ENCODE data around the gene GLOD5. TPM values are rescaled to one million over a fixed set of nuclear protein-coding genes. Genes with fewer than 3 reads are reported as not detected.

GLOD5 gene
- total RNA-seq, 1 experiment from 2014 or later, result not detected

DNA sequence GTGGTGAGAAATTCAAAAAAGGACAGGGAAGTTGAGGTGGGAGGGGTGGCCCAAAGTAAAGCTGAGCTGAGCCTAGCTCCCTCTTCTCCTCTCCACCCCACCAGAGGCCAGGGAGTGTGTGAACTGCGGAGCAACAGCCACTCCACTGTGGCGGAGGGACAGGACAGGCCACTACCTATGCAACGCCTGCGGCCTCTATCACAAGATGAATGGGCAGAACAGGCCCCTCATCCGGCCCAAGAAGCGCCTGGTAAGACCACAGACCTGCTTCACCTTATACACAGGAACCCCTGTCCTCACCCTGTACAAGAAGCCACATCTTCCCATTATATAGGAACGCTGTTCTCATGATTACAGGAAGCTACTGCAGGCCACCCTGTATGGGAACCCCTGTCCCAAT lies 30.7 kb downstream of the GLOD5 start:
- Histone ChIP-seq H3K4me2 (ENCODE audit: insufficient read depth, insufficient read length, low read length) (no peak overlapping the region), H3K4ac (ENCODE audit: low read depth, low read length) (no peak overlapping the region), H3K23me2 (ENCODE audit: insufficient read length, low read depth, low read length, poor library complexity, severe bottlenecking) (no peaks in the 10 kb centered on the region), H3T11ph (ENCODE audit: low read length) (no peak overlapping the region), H4K20me1 (ENCODE audit: control insufficient read depth, insufficient read depth, insufficient read length) (no peaks in the 10 kb centered on the region), H3K79me1 (ENCODE audit: insufficient read depth, low read depth, low read length, poor library complexity, severe bottlenecking) (no peaks in the 10 kb centered on the region), H3K4me1 (ENCODE audit: insufficient read depth, low read length) (no peaks in the 10 kb centered on the region), H3K79me2 (ENCODE audit: insufficient read depth, low read length) (no peaks in the 10 kb centered on the region), H2BK5ac (ENCODE audit: insufficient read length, low read length) (no peak overlapping the region), H3K56ac (ENCODE audit: insufficient read length, low read depth, low read length) (no peak overlapping the region), H4K5ac (ENCODE audit: insufficient read length, low read depth, low read length) (no peak overlapping the region), H2BK15ac (ENCODE audit: low read depth, low read length) (no peak overlapping the region), H3K18ac (ENCODE audit: insufficient read length, low read depth, low read length) (no peak overlapping the region), H4K91ac (ENCODE audit: insufficient read length, low read depth, low read length) (no peak overlapping the region), H2AK5ac (ENCODE audit: insufficient read length, low read length) (no peak overlapping the region), H3K23ac (ENCODE audit: insufficient read length, low read depth, low read length) (no peak overlapping the region), H2BK20ac (ENCODE audit: low read depth, low read length, poor library complexity, severe bottlenecking) (no peak overlapping the region), H3K27me3 (ENCODE audit: insufficient read depth, low read length) (no peaks in the 10 kb centered on the region), H2AFZ (ENCODE audit: low read length) (no peak overlapping the region), H2BK12ac (ENCODE audit: insufficient read length, low read depth, low read length) (no peak overlapping the region), H3K9me3 (ENCODE audit: control insufficient read depth, low read depth, low read length) (peaks cover 17% of the 10 kb centered on the region), H3K9ac (ENCODE audit: extremely low read depth, insufficient read length, low read length) (no peak overlapping the region), H4K8ac (replicated peaks; ENCODE audit: insufficient read length, low read depth, low read length) (no peak overlapping the region), H3K14ac (ENCODE audit: insufficient read depth, low read length) (no peak overlapping the region), H2BK120ac (ENCODE audit: low read depth, low read length, poor library complexity, severe bottlenecking) (no peak overlapping the region), H3K27ac (ENCODE audit: insufficient read length, low read depth, low read length) (no peak overlapping the region)
- Mint-ChIP-seq H3K27ac (no peak overlapping the region), H3K4me1 (no peaks in the 10 kb centered on the region), H3K36me3 (ENCODE audit: insufficient read depth in 1 of 3, low read depth in 3 of 3) (peaks cover 0 to 7% (median 5%) of the 10 kb centered on the region in 3 experiments; a peak in 5 of 7 replicates), H3K4me3 (no peak overlapping the region), H3K27me3 (ENCODE audit: low read depth) (peaks cover 9% of the 10 kb centered on the region), H3K9me3 (peaks cover 69 to 80% of the 10 kb centered on the region in 2 experiments)
- TF ChIP-seq, protein P1, sequence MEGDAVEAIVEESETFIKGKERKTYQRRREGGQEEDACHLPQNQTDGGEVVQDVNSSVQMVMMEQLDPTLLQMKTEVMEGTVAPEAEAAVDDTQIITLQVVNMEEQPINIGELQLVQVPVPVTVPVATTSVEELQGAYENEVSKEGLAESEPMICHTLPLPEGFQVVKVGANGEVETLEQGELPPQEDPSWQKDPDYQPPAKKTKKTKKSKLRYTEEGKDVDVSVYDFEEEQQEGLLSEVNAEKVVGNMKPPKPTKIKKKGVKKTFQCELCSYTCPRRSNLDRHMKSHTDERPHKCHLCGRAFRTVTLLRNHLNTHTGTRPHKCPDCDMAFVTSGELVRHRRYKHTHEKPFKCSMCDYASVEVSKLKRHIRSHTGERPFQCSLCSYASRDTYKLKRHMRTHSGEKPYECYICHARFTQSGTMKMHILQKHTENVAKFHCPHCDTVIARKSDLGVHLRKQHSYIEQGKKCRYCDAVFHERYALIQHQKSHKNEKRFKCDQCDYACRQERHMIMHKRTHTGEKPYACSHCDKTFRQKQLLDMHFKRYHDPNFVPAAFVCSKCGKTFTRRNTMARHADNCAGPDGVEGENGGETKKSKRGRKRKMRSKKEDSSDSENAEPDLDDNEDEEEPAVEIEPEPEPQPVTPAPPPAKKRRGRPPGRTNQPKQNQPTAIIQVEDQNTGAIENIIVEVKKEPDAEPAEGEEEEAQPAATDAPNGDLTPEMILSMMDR (conservative IDR thresholded peaks at IDR 0.05), result no peak
- DNase-seq, result no peak
- WGBS (ENCODE audit: extremely low coverage, insufficient read length, low lambda C conversion rate), result no CpG with 5 or more reads among the region's 7 CpGs

Measured in H9 (cell line).